CD4-positive, alpha-beta memory T cell (primary cell): ENCODE results near the gene FBXO44. TPM values are rescaled to one million over a fixed set of nuclear protein-coding genes. Genes with fewer than 3 reads are reported as not detected.

ENCODE experiments used
- CTCF ChIA-PET: fragments of 350-600 bp; sonication (Branson Sonifier 250); formaldehyde crosslinking; loops from one replicate; lab custom pipeline; 2021; ENCODE audit warnings: inconsistent platforms; ENCODE audit not compliant: partially characterized antibody; lab: Charles Lee
- POLR2A ChIA-PET: fragments of 350-600 bp; sonication (Branson Sonifier 250); formaldehyde crosslinking; loops from one replicate; lab custom pipeline; 2021; ENCODE audit not compliant: partially characterized antibody; lab: Charles Lee
- DNase-seq, 5 donors: peaks; one replicate each; pipeline versions ENCODE4 v3.0.0 to v3.0.0-alpha.2; 2020 to 2022; ENCODE audit warnings: mixed read lengths in 1 of 5
- H3K27ac ChIP-seq: one replicate; pipeline ENCODE4 v1.7.0; 2013; ENCODE audit warnings: low read depth, low read length
- H3K27me3 ChIP-seq: 2 replicates; pipeline ENCODE4 v1.7.0; 2013; ENCODE audit warnings: mild to moderate bottlenecking, low read length, moderate library complexity; ENCODE audit not compliant: insufficient read depth
- H3K36me3 ChIP-seq: 2 replicates; pipeline ENCODE4 v1.7.0; 2013; ENCODE audit warnings: mild to moderate bottlenecking, low read length, moderate library complexity; ENCODE audit not compliant: insufficient read depth
- H3K4me1 ChIP-seq: 2 replicates; pipeline ENCODE4 v1.7.0; 2013; ENCODE audit warnings: mild to moderate bottlenecking, low read length, moderate library complexity; ENCODE audit not compliant: insufficient read depth
- H3K4me3 ChIP-seq, 2 donors: one replicate each; pipeline ENCODE4 v1.7.0; 2013; ENCODE audit warnings: low read length in 2 of 2, mild to moderate bottlenecking in 1 of 2
- H3K9me3 ChIP-seq, 2 donors: one replicate each; pipeline ENCODE4 v1.7.0; 2013; ENCODE audit warnings: low read length in 2 of 2, control low read depth in 1 of 2; ENCODE audit not compliant: control insufficient read depth in 1 of 2
- H3K27ac Mint-ChIP-seq, 7 donors: one replicate each; pipeline ENCODE4 v1.8.0; 2020 to 2021; ENCODE audit warnings: mixed read lengths in 7 of 7, mild to moderate bottlenecking in 6 of 7, inconsistent platforms in 3 of 7, moderate library complexity in 3 of 7
- H3K27me3 Mint-ChIP-seq, 2 donors: one replicate each; pipeline ENCODE4 v1.8.0; 2020 to 2021; ENCODE audit warnings: mixed read lengths in 2 of 2
- H3K36me3 Mint-ChIP-seq, 2 donors: one replicate each; pipeline ENCODE4 v1.8.0; 2020 to 2021; ENCODE audit warnings: mixed read lengths in 2 of 2, inconsistent platforms in 1 of 2, mild to moderate bottlenecking in 1 of 2
- H3K4me1 Mint-ChIP-seq, 4 donors: one replicate each; pipeline ENCODE4 v1.8.0; 2020 to 2021; ENCODE audit warnings: mixed read lengths in 4 of 4, mild to moderate bottlenecking in 1 of 4
- H3K4me3 Mint-ChIP-seq, 8 donors: one replicate each; pipeline ENCODE4 v1.8.0; 2020 to 2021; ENCODE audit warnings: mixed read lengths in 8 of 8, mild to moderate bottlenecking in 7 of 8, moderate library complexity in 6 of 8, inconsistent platforms in 3 of 8
- H3K9me3 Mint-ChIP-seq, 8 donors: one replicate each; pipeline ENCODE4 v1.8.0; 2020 to 2021; ENCODE audit warnings: mixed read lengths in 8 of 8, mild to moderate bottlenecking in 5 of 8, inconsistent platforms in 3 of 8, moderate library complexity in 1 of 8
- intact Hi-C: fragments of 100-400 bp; cut with micrococcal nuclease; formaldehyde crosslinking; loops from one replicate; pipeline ENCODE4 v1.15.1; 2023
- polyA plus RNA-seq, 2 donors: library from polyadenylated mRNA; unstranded; fragments of 300-500 nt; fragmentation: Illumina TruSeq; gene quantifications; one replicate each; pipeline ENCODE4 v1.2.3, GENCODE V29; 2021
- total RNA-seq, 2 experiments: library from RNA; stranded (reverse); gene quantifications; one replicate each; pipeline ENCODE4 v1.2.3, GENCODE V29; 2021

FBXO44 gene
- total and polyA plus RNA-seq, 4 experiments from 2014 or later: 10.0 to 56.9 (median 33.8) TPM

DNA sequence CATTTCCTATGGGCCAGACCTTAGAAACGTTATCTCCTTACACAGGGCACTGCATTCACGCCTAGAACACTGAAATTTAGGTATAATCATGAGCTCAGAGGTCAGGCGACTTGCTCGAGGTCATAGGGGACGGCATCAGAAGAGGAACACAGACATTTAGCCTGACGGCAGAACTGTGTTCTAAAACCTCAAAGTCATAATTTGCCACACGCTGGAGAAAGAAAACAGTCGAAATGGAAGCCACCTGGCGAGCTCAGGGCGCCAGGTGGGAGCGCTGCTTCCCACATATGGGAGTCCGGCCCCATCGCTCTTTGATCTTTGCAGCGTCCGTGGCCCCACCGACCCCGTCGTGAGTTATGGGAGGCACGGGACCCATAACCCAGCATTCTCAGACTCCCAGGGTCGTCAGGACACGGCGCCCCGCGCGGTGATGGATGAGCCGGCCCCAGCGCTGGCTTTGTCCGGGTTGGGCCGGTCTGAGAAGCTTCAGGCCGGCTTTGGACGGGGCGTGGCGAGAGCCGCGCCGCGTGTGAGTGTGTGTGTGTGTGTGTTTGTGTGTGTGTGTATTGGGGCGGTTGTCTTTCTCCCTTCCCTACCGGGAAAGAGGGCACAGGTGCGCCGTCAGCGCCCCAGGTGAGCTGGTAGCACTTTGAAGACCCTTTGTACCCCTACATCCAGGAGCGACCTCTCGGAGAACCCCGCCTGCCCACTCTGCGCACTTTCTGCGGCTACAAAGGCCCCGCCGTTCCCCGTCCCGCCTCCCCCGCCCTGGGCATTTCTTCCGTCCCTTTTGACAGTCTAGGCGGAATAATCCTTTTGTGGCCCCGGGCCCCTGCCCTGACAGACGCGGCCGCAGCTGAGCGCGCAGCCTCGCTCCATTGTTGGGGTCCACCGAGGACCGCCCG, 36.0 kb downstream of the FBXO44 start:
- DNase-seq: no peak
- Histone ChIP-seq H3K27me3 (no peaks in the 10 kb centered on the region), H3K36me3 (no peaks in the 10 kb centered on the region), H3K4me3 (no peak overlapping the region), H3K9me3 (no peaks in the 10 kb centered on the region), H3K4me1 (peaks cover 27% of the 10 kb centered on the region), H3K27ac (no peak overlapping the region)
- H3K4me3 Mint-ChIP-seq: peak overlapping the region in 7 of 8 donors; percentile 54 to 82 (median 69)
- H3K27ac Mint-ChIP-seq: peak overlapping the region in 1 of 7 donors; percentile 66
- peaks cover 0 to 2% (median 0%) of the 10 kb centered on the region in 8 donors for H3K9me3 Mint-ChIP-seq
- peaks cover 28 to 36% of the 10 kb centered on the region in 2 donors for H3K27me3 Mint-ChIP-seq
- intact Hi-C loops: no loop called here
- ChIA-PET CTCF (interaction anchor here (1.1 to 1.5 kb wide), 2 partner anchors 20 to 37 kb away, joined by 3 to 5 read pairs; partner anchors contain the start of gene FBXO2), POLR2A (interaction anchor here (1.2 to 1.3 kb wide), 3 partner anchors 9 to 29 kb away, joined by 3 to 6 read pairs (median 4); partner anchors contain the start of genes FBXO6 and MAD2L2)
- H3K4me1 Mint-ChIP-seq: peaks cover 15 to 31% (median 25%) of the 10 kb centered on the region in 4 donors
- no peaks in the 10 kb centered on the region for H3K36me3 Mint-ChIP-seq

- Mint-ChIP-seq H3K4me3 (peak within 1 kb of the TSS in 7 of 8 donors; percentile 35 to 84 (median 69)), H3K9me3 (peaks cover 0 to 2% (median 0%) of the 10 kb centered on the region in 8 donors), H3K27ac (peak within 1 kb of the TSS in 2 of 7 donors; percentile 66 to 85), H3K27me3 (peaks cover 29 to 36% of the 10 kb centered on the region in 2 donors), H3K36me3 (no peaks in the 10 kb centered on the region), H3K4me1 (peaks cover 15 to 31% (median 25%) of the 10 kb centered on the region in 4 donors)
- Histone ChIP-seq H3K4me1 (peaks cover 27% of the 10 kb centered on the region), H3K27ac (no peak within 1 kb of the TSS), H3K9me3 (no peaks in the 10 kb centered on the region), H3K36me3 (no peaks in the 10 kb centered on the region), H3K27me3 (no peaks in the 10 kb centered on the region), H3K4me3 (no peak within 1 kb of the TSS)
- ChIA-PET POLR2A (interaction anchor here (1.2 to 1.3 kb wide), 2 partner anchors 10 to 28 kb away, joined by 3 to 4 read pairs; partner anchors contain the start of gene MAD2L2), CTCF (no interaction called here)
- DNase-seq: peak in 1 of 5 donors; percentile 6
- intact Hi-C loops: no loop called here
These were observed 36.7 kb downstream of the FBXO44 start, which contains the start of gene DRAXIN for GRCh38 chr1:11691302-11691914. Gene DRAXIN (plus strand): TSS chr1:11691710. CDS start chr1:11706259, 14,549 bp downstream.

GRCh38 chr1:11691928-11692711, 37.4 kb downstream of the FBXO44 start:
- H3K36me3 ChIP-seq: no peaks in the 10 kb centered on the region
- Mint-ChIP-seq H3K36me3 (no peaks in the 10 kb centered on the region), H3K27me3 (peaks cover 29 to 36% of the 10 kb centered on the region in 2 donors), H3K4me1 (peaks cover 15 to 31% (median 25%) of the 10 kb centered on the region in 4 donors), H3K27ac (peak overlapping the region in 1 of 7 donors; percentile 85), H3K9me3 (peaks cover 0 to 2% (median 0%) of the 10 kb centered on the region in 8 donors), H3K4me3 (peak overlapping the region in 7 of 8 donors; percentile 19 to 84 (median 69))
- POLR2A ChIA-PET: interaction anchor here (1.9 kb wide), 1 partner anchor 10 kb away, joined by 8 read pairs; no protein-coding TSS in a partner anchor
- H3K27me3 ChIP-seq: no peaks in the 10 kb centered on the region
- no peak for DNase-seq
- no peak overlapping the region for H3K4me3 ChIP-seq
- no peak overlapping the region for H3K27ac ChIP-seq
- intact Hi-C loops: no loop called here
- CTCF ChIA-PET: no interaction called here
- no peaks in the 10 kb centered on the region for H3K9me3 ChIP-seq
- H3K4me1 ChIP-seq: peaks cover 27% of the 10 kb centered on the region

GRCh38 chr1:11693024-11693590, 38.4 kb downstream of the FBXO44 start:
- peaks cover 26 to 31% of the 10 kb centered on the region in 2 donors for H3K27me3 Mint-ChIP-seq
- POLR2A ChIA-PET: interaction anchor here (1.2 to 1.9 kb wide), 2 partner anchors 11 to 29 kb away, joined by 3 to 8 read pairs; no protein-coding TSS in a partner anchor
- no peak overlapping the region for H3K27ac ChIP-seq

GRCh38 chr1:11693917-11694316, 39.2 kb downstream of the FBXO44 start:
- no peaks in the 10 kb centered on the region for H3K27me3 ChIP-seq
- no peak overlapping the region for H3K27ac ChIP-seq
- H3K4me1 ChIP-seq: peaks cover 32% of the 10 kb centered on the region
- H3K36me3 ChIP-seq: no peaks in the 10 kb centered on the region
- H3K27me3 Mint-ChIP-seq: peaks cover 30% of the 10 kb centered on the region in 2 donors
- H3K4me3 ChIP-seq: no peak overlapping the region
- ChIA-PET POLR2A (interaction anchor here (1.2 to 1.9 kb wide), 2 partner anchors 12 to 29 kb away, joined by 3 to 8 read pairs; no protein-coding TSS in a partner anchor), CTCF (interaction anchor here (0.6 to 1.6 kb wide), 3 partner anchors 17 to 288 kb away, joined by 3 to 6 read pairs (median 3); partner anchors contain the start of gene FBXO6)
- H3K9me3 ChIP-seq: no peaks in the 10 kb centered on the region
- peaks cover 0 to 2% (median 0%) of the 10 kb centered on the region in 8 donors for H3K9me3 Mint-ChIP-seq
- intact Hi-C loops: no loop called here
- peak overlapping the region in 3 of 8 donors; percentile 18 to 81 (median 61) for H3K4me3 Mint-ChIP-seq
- H3K27ac Mint-ChIP-seq: peak overlapping the region in 2 of 7 donors; percentile 52 to 77
- H3K4me1 Mint-ChIP-seq: peaks cover 15 to 31% (median 25%) of the 10 kb centered on the region in 4 donors
- no peaks in the 10 kb centered on the region for H3K36me3 Mint-ChIP-seq
- DNase-seq: no peak

More at GRCh38 chr1:11693024-11693590, 38.4 kb downstream of the FBXO44 start:
- intact Hi-C loops: no loop called here
- Mint-ChIP-seq H3K4me1 (peaks cover 15 to 31% (median 25%) of the 10 kb centered on the region in 4 donors), H3K36me3 (no peaks in the 10 kb centered on the region), H3K27ac (peak overlapping the region in 1 of 7 donors; percentile 75), H3K9me3 (peaks cover 0 to 2% (median 0%) of the 10 kb centered on the region in 8 donors), H3K4me3 (peak overlapping the region in 7 of 8 donors; percentile 19 to 84 (median 67))
- H3K36me3 ChIP-seq: no peaks in the 10 kb centered on the region
- H3K27me3 ChIP-seq: no peaks in the 10 kb centered on the region
- peak; percentile 15 to 62 (median 33) for DNase-seq
- H3K4me3 ChIP-seq: no peak overlapping the region
- H3K4me1 ChIP-seq: peaks cover 32% of the 10 kb centered on the region
- CTCF ChIA-PET: interaction anchor here (0.9 to 1.6 kb wide), 2 partner anchors 29 to 47 kb away, joined by 3 to 6 read pairs; partner anchors contain the start of gene FBXO6
- no peaks in the 10 kb centered on the region for H3K9me3 ChIP-seq

DNA sequence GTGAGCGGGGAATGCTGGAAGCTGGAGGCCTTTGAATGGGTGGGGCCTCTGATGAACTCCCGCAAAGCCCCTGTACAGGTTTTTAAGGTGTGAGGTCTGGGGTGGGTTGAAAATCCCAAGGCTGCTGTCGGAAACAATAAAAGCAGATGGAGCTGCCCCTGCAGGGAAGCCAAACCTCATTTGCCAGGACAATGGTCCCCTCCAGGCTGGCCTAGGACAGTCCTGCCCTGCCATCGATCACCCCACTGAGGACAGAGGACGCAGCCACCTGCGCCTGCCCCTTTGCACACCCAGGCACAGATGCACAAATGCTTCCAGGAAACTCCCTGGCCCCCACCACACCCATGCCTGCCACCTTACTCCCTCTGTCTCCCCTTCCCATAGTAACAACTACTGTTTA, 41.2 kb downstream of the FBXO44 start:
- no peak overlapping the region for H3K4me3 ChIP-seq
- Mint-ChIP-seq H3K27ac (no peak overlapping the region), H3K27me3 (peaks cover 22 to 23% of the 10 kb centered on the region in 2 donors), H3K4me1 (peaks cover 10 to 24% (median 17%) of the 10 kb centered on the region in 4 donors), H3K36me3 (no peaks in the 10 kb centered on the region), H3K4me3 (no peak overlapping the region), H3K9me3 (no peaks in the 10 kb centered on the region)
- no peak overlapping the region for H3K27ac ChIP-seq
- ChIA-PET POLR2A (interaction anchor here (1.4 to 1.7 kb wide), 2 partner anchors 10 to 31 kb away, joined by 4 to 7 read pairs; partner anchors contain the start of gene FBXO6), CTCF (interaction anchor here (1.5 kb wide), 1 partner anchor 54 kb away, joined by 3 read pairs; no protein-coding TSS in a partner anchor)
- intact Hi-C loops: no loop called here
- H3K27me3 ChIP-seq: no peaks in the 10 kb centered on the region
- DNase-seq: no peak
- H3K9me3 ChIP-seq: no peaks in the 10 kb centered on the region
- no peaks in the 10 kb centered on the region for H3K36me3 ChIP-seq
- H3K4me1 ChIP-seq: peaks cover 24% of the 10 kb centered on the region
